Tibial nerve (tissue), 4 donors: ENCODE measurements around the gene GABRD. TPM values are rescaled to one million over a fixed set of nuclear protein-coding genes. Genes with fewer than 3 reads are reported as not detected.

Experiments
- DNase-seq, 2 donors: peaks; one replicate each; pipeline ENCODE4 v3.0.0-alpha.2; 2019; ENCODE audit warnings: low spot score in 2 of 2
- H3K27ac ChIP-seq, 4 donors: fragments of 200-600 bp; sonication (generic) in 3 of 4; one replicate each; pipeline ENCODE4 v1.5.1; 2017 to 2019; ENCODE audit warnings: mild to moderate bottlenecking in 1 of 4
- H3K27me3 ChIP-seq, 2 donors: fragments of 200-600 bp; sonication (generic) in 1 of 2; one replicate each; pipeline versions ENCODE4 v1.5.1 to v1.6.0; 2017 to 2019
- H3K36me3 ChIP-seq, 3 donors: fragments of 200-600 bp; sonication (generic); one replicate each; pipeline ENCODE4 v1.5.1; 2018 to 2019
- H3K4me1 ChIP-seq, 4 donors: fragments of 200-600 bp; sonication (generic) in 3 of 4; one replicate each; pipeline ENCODE4 v1.5.1; 2017 to 2019
- H3K4me3 ChIP-seq, 4 donors: fragments of 200-600 bp; sonication (generic) in 3 of 4; one replicate each; pipeline ENCODE4 v1.5.1; 2017 to 2019; ENCODE audit warnings: mild to moderate bottlenecking in 1 of 4, moderate library complexity in 1 of 4
- H3K9me3 ChIP-seq, 4 donors: fragments of 200-600 bp; sonication (generic) in 3 of 4; one replicate each; pipeline ENCODE4 v1.5.1; 2017 to 2019
- CTCF ChIP-seq, 5 experiments: fragments of 200-600 bp in 3 of 5; fragments of 450-650 bp in 2 of 5; sonication (generic) in 3 of 5; IDR thresholded peaks; one replicate each; pipeline ENCODE4 v1.5.1; 2016 to 2019; ENCODE audit warnings: antibody characterized with exemption in 5 of 5, mild to moderate bottlenecking in 3 of 5, moderate library complexity in 2 of 5
- EP300 ChIP-seq, 2 donors: sonication (generic); formaldehyde crosslinking; IDR thresholded peaks; one replicate each; pipeline ENCODE4 v1.6.1; 2017; ENCODE audit warnings: antibody characterized with exemption in 2 of 2, mild to moderate bottlenecking in 1 of 2
- POLR2A ChIP-seq, 2 donors: fragments of 450-650 bp; IDR thresholded peaks; one replicate each; pipeline ENCODE4 v1.6.1; 2017; ENCODE audit warnings: antibody characterized with exemption in 2 of 2, mild to moderate bottlenecking in 2 of 2, moderate library complexity in 2 of 2
- WGBS, 2 donors: methylation state at CpG; one replicate each; pipeline ENCODE4 v1.1.5; 2018; 5-methylcytosine and 5-hydroxymethylcytosine counted together
- total RNA-seq, 4 donors: library from RNA; depleted of rRNA; stranded (reverse); fragments of >200 nt; gene quantifications; one replicate each; pipeline ENCODE4 v1.1.0, GENCODE V29; 2016

GABRD gene
- total RNA-seq, 4 donors from 2014 or later, result 1.0 TPM; not detected in 3

- Histone ChIP-seq H3K27me3 (peaks cover 0 to 40% of the 10 kb centered on the region in 2 donors), H3K4me1 (peaks cover 0 to 15% (median 6%) of the 10 kb centered on the region in 4 donors), H3K9me3 (peaks cover 0 to 26% (median 0%) of the 10 kb centered on the region in 4 donors), H3K27ac (no peak overlapping the region), H3K4me3 (no peak overlapping the region), H3K36me3 (no peaks in the 10 kb centered on the region)
- WGBS, 2 donors, result 76 to 93% methylated on average over 2 to 4 of the region's 4 CpGs
- TF ChIP-seq EP300 (IDR thresholded peaks at IDR 0.05) (no peak), POLR2A (IDR thresholded peaks at IDR 0.05) (no peak), CTCF (IDR thresholded peaks at IDR 0.05) (no peak)
- no peak for DNase-seq
Observed at GRCh38 chr1:2041887-2042286, 22.7 kb downstream of the GABRD start.

DNA sequence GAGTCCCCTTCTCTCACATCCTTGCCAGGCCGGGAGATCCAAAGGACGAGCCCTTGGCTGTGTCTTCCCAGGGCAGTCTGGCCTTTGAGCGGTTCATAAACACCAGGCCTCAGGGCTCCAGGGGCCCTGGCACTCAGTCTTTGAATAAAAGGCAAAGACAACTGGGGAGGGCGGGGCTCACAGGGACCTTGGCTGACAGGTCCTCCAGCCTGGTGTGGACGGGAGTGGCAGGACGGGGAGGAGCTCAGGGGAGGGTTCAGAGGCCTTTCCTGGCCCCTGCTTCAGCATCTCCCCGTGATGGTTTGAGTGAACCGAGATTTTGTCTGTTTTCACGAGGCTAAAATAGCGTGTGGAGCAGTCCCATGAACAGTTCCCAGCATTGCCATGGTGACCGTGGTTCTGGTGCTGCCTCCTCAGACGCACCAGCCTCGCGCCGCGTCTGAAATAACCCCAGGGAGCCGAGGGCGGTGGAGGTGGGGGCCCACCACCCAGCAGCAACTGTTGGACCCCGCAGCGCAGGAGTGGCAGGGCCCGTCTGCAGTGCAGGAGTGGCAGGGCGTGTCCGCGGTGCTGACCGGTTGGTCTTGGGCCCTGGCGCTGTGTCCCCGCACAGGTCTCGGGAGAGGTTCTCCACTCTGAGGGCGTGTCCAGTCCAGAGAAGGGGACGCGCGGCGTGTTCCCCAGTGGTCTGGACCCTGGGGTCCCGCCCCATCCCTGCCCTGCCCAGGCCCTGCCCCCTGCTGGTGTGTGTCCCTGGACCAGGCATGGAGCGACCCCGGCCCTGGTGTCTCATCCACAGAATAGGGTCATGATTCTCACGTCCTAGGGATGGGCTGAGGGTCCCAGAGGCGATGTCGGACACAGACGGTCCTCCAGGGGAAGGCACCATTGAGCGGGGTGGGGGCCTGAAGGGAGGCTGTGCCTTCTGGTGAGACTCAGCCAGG, 24.0 kb downstream of the GABRD start:
- Histone ChIP-seq H3K27me3 (peaks cover 0 to 52% of the 10 kb centered on the region in 2 donors), H3K9me3 (peaks cover 0 to 21% (median 0%) of the 10 kb centered on the region in 4 donors), H3K36me3 (no peaks in the 10 kb centered on the region), H3K4me3 (no peak overlapping the region), H3K27ac (no peak overlapping the region), H3K4me1 (peaks cover 0 to 15% (median 6%) of the 10 kb centered on the region in 4 donors)
- no peak for TF ChIP-seq CTCF (IDR thresholded peaks at IDR 0.05)
- TF ChIP-seq POLR2A (IDR thresholded peaks at IDR 0.05), result no peak
- no peak for TF ChIP-seq EP300 (IDR thresholded peaks at IDR 0.05)
- DNase-seq, result no peak
- 63 to 71% methylated on average over 24 to 40 of the region's 41 CpGs for WGBS, 2 donors

DNA sequence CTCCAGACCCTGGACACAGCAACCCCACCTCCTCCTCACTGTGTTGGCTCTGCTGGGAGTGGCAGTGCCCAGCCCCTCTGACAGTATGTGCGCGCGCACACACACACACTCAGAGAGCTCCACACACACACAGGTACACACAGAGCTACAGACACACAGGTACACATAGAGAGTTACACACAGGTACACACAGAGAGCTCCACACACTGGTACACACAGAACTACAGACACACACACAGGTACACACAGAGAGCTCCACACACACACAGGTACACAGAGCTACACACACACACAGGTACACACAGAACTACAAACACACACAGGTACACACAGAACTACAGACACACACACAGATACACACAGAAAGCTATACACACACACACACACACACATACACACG, 24.7 kb downstream of the GABRD start:
- 88 to 97% methylated on average over 4 of the region's 4 CpGs for WGBS, 2 donors
- H3K9me3 ChIP-seq, result peaks cover 0 to 13% (median 0%) of the 10 kb centered on the region in 4 donors

DNA sequence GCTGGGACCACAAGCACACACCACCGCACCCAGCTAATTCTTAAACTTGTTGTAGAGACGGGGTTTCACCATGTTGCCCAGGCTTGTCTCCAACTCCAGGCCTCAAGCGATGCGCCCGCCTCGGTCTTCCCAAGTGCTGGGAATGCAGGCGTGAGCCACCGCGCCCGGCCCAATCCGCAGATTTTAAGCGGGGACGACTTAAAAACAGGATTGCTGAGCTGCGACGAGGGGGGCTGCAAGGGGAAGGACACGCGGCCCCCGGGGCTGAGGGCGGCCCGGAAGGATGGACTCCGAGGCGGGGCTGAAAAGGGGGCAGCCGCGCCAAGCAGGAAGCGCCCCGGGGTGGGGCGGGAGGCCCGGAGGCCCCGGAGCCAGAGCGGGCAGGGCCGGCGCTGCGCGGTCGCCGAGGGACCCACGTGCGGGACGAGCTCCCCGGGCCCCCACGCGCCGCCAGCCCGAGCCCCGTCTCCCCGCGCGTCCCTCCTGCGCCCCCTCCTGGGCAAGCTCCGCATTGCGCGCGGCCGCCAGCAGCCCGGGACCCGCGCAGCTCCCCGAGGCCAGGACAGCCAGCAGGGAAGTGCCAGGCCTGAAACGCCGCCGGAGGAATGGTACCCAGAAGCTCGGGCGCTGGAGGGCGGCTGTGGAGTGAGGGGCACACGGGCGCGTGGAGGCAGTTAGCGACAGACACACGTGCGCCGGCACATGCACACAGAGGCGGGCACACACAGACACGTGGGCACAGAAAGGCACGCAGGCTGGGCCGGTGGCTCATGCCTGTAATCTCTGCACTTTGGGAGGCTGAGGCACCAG, 25.6 kb downstream of the GABRD start:
- Histone ChIP-seq H3K27ac (no peak overlapping the region), H3K4me1 (peaks cover 0 to 20% (median 10%) of the 10 kb centered on the region in 4 donors), H3K9me3 (peaks cover 0 to 10% (median 0%) of the 10 kb centered on the region in 4 donors), H3K4me3 (peak overlapping the region in 2 of 4 donors; percentile 5 to 36), H3K27me3 (peaks cover 4 to 68% of the 10 kb centered on the region in 2 donors), H3K36me3 (no peaks in the 10 kb centered on the region)
- 13 to 21% methylated on average over 28 to 54 of the region's 75 CpGs for WGBS, 2 donors
- peak; percentile 39 to 60 for DNase-seq
- TF ChIP-seq CTCF (IDR thresholded peaks at IDR 0.05) (peak; percentile 82 to 94 (median 88)), POLR2A (IDR thresholded peaks at IDR 0.05) (no peak), EP300 (IDR thresholded peaks at IDR 0.05) (no peak)

More for the DNA sequence above, 24.7 kb downstream of the GABRD start:
- no peak overlapping the region for H3K27ac ChIP-seq
- no peak for DNase-seq
- no peak overlapping the region for H3K4me3 ChIP-seq
- peaks cover 4 to 60% of the 10 kb centered on the region in 2 donors for H3K27me3 ChIP-seq
- no peaks in the 10 kb centered on the region for H3K36me3 ChIP-seq
- TF ChIP-seq CTCF (IDR thresholded peaks at IDR 0.05) (no peak), POLR2A (IDR thresholded peaks at IDR 0.05) (no peak), EP300 (IDR thresholded peaks at IDR 0.05) (no peak)
- peaks cover 0 to 15% (median 6%) of the 10 kb centered on the region in 4 donors for H3K4me1 ChIP-seq
